Smooth muscle cell of the coronary artery (primary cell): ENCODE data around the gene TAGLN. TPM values are rescaled to one million over a fixed set of nuclear protein-coding genes. Genes with fewer than 3 reads are reported as not detected.

Experiments used
- total RNA-seq: library from RNA; depleted of rRNA; stranded (reverse); fragments of >200 nt; gene quantifications from 2 replicates; pipeline ENCODE4 v1.2.3, GENCODE V29; 2014; ENCODE audit warnings: low replicate concordance

The TAGLN gene
- 103 and 2,351 TPM in 2 replicates for total RNA-seq

DNA sequence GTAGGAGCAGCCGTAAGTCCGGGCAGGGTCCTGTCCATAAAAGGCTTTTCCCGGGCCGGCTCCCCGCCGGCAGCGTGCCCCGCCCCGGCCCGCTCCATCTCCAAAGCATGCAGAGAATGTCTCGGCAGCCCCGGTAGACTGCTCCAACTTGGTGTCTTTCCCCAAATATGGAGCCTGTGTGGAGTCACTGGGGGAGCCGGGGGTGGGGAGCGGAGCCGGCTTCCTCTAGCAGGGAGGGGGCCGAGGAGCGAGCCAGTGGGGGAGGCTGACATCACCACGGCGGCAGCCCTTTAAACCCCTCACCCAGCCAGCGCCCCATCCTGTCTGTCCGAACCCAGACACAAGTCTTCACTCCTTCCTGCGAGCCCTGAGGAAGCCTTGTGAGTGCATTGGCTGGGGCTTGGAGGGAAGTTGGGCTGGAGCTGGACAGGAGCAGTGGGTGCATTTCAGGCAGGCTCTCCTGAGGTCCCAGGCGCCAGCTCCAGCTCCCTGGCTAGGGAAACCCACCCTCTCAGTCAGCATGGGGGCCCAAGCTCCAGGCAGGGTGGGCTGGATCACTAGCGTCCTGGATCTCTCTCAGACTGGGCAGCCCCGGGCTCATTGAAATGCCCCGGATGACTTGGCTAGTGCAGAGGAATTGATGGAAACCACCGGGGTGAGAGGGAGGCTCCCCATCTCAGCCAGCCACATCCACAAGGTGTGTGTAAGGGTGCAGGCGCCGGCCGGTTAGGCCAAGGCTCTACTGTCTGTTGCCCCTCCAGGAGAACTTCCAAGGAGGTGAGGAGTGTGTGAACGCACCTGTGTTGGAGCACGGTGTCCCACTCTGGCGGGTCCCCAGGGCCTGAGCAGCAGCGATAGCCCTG lies at the start of gene TAGLN:
Gene TAGLN, plus strand, starts transcription at position 318 of the 863 bp plus-strand sequence. CDS start 3,644 bp downstream, outside the sequence.

DNA sequence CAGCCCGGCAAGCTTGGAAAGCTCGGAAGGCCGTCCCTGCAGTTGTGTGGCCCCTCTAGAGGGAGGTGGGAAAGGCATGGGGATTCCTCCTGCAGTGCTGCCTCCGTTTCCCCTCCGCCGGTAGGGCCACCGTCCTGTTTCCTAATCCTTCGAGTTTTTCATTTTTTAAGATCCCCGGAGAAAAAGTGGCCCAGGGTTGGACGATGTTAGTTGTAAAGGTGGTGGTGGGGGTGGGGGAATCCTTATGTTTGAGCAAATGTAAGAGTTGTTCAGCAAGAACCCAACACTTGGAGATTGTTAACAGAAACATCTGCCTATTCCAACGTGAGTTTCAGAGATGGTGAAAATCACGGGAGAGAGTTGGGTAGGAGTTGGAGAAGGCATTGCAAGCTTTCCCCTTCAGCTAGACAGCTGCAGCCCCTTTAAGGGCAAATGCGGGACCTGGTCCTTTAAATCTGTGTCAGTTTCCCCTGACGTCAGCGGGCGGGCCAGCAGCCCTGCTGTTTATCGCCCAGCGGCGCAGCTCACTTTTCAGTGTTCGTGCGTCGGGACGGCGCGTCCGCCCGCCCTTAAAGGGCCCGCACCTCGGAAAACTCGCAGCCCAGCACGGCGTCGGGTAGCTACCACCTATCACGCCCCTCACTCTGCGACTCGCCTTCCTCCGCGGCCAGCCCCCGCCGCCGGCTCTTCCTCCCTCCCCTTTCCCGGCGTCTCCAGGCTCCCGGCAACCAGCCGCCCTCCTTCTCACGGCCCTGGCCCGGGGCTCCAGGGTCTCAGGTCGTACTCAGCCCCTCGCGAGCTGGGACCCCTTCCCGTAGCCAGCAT lies 20.7 kb upstream of the TAGLN start, which contains the start of gene SIDT2:
Gene SIDT2, plus strand, starts transcription at position 534 of the 825 bp plus-strand sequence. CDS start 521 bp downstream, outside the sequence.

DNA sequence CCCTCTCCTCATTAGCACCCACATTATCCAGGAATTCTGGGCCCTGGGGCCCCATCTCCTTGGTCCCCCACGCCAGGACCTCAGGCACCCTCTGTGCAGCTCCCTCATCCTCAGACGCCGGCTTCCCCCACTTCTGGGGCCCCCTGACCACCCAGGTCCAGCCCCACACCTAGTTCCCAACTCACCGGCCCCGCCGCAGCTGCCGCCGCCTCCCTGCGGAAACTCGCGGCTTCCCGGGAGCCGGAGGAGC lies 32.6 kb downstream of the TAGLN start, which contains the start of gene PCSK7:
Gene PCSK7, minus strand, starts transcription at position 232 of the 250 bp plus-strand sequence. CDS start 2,229 bp downstream, outside the sequence.

DNA sequence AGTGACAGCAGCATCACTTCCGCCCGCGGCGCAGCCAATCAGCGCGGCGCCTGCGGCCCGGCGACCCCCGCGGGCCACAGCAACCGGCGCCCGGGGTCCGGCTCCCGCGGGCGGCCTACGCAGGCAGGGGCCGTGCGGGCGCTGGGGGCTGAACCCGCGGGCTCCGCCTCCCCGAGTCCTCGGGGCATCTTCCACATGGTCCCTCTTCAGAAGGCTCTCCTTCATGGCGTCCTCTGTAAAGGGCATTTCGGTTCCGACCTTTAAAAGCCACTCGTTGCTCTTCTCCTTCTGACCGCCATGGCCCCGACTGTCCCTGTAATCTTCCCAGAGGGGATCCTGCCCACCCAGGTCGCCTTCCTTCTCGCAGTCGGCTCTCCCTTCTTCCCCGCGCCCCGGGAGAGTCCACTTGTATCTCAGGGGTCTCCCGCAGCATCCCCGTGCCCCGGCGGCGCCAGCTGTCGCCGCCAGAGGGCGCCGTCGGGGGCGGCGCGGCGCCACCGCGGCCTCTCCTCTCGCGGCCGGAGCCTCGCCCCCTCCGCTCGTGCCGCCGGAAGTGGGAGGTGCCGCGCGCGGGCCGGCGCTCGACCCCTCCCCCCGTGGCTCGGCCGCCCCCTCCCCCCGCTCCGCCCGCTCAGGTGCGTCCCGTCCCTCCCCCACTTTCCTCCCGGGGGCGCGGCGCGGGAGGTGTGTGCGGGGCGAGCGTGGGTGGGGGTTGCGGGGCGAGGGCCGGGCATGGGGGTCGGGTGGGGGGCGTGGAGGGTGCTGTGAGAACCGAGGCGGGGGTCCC lies 33.1 kb downstream of the TAGLN start, which contains the start of gene RNF214:
Gene RNF214, plus strand, starts transcription at position 580 of the 787 bp plus-strand sequence. CDS start 1,602 bp downstream, outside the sequence.

Other genes starting within 250 kb of the TAGLN start
- 11.3 and 12.4 TPM in 2 replicates for gene SIK3, start 100.9 kb upstream of the TAGLN start, total RNA-seq
- 66.2 and 147 TPM in 2 replicates for gene PAFAH1B2, start 55.1 kb upstream of the TAGLN start, total RNA-seq
- gene SIDT2, start 20.6 kb upstream of the TAGLN start, total RNA-seq = 22.7 and 25.3 TPM in 2 replicates
- 52.0 and 57.0 TPM in 2 replicates for gene PCSK7, start 32.7 kb downstream of the TAGLN start, total RNA-seq
- 5.5 and 7.3 TPM in 2 replicates for gene RNF214, start 33.3 kb downstream of the TAGLN start, total RNA-seq
- 1.6 and 2.6 TPM in 2 replicates for gene BACE1-AS, start 92.0 kb downstream of the TAGLN start, total RNA-seq
- gene BACE1, start 116.9 kb downstream of the TAGLN start, total RNA-seq = 19.6 and 19.7 TPM in 2 replicates
- gene CEP164, start 128.5 kb downstream of the TAGLN start, total RNA-seq = 16.8 and 22.5 TPM in 2 replicates